ENCODE data around the gene PRF1. TPM values are rescaled to one million over a fixed set of nuclear protein-coding genes. Genes with fewer than 3 reads are reported as not detected.

PRF1 gene
- total and polyA plus RNA-seq, 2 experiments from 2014 or later = 0.13 TPM; not detected in 1

DNA sequence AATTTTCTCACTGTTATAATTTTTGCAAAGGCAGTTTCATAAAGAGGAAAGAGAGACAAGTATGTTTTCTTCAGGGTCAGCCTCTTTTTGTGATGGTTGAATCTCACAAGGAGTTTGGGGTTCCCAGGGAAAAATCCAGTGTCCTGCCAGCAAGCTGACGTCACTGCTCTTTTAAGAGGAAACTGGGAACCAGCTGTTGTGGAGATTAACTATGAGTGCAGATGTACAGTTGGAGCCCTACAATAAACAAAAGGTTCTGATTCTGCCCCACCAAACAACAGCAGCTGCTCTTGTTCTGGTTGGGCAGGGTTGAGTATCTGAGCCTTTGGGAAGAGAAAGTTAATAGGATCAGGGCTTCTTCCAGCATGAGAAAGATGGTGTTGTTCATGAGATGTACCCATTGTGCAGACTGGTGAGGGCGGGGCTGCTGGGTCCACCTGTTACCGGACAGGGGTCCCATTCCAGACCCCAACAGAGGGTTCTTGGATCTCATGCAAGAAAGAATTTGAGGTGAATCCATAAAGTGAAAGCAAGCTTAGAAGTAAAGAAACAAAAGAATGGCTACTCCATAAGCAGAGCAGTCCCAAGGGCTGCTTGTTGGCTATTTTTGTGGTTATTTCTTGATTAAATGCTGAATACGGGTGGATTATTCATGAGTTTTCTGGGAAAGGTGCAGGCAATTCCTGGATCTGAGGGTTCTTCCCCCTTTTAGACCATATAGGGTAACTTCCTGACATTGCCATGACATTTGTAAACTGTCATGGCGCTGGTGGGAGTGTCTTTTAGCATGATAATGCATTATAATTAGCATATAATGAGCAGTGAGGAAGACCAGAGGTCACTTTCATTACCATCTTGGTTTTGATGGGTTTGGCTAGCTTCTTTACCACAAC lies 12.5 kb downstream of the PRF1 start:
- H3K9me3 Mint-ChIP-seq = no peaks in the 10 kb centered on the region
- Histone ChIP-seq H3K4me1 (ENCODE audit: insufficient read depth) (peaks cover 11% of the 10 kb centered on the region), H3K4me2 (no peak overlapping the region), H4K20me1 (replicated peaks; ENCODE audit: insufficient read depth) (no peaks in the 10 kb centered on the region), H3K4me3 (no peak overlapping the region), H3F3A (replicated peaks; ENCODE audit: low read depth) (no peaks in the 10 kb centered on the region), H3K79me2 (replicated peaks; ENCODE audit: insufficient read depth) (no peaks in the 10 kb centered on the region), H3K9me2 (ENCODE audit: insufficient read depth) (peaks cover 9% of the 10 kb centered on the region; the same call in 1 of the 2 replicates), H3K36me3 (ENCODE audit: insufficient read depth) (no peaks in the 10 kb centered on the region), H3K27me3 (ENCODE audit: insufficient read depth) (no peaks in the 10 kb centered on the region), H3K27ac (ENCODE audit: low read depth) (no peak overlapping the region), H2AFZ (no peak overlapping the region)
- H3K27ac Mint-ChIP-seq = no peak overlapping the region
- TF ChIP-seq ZNF114 (CRISPR knock-in tag; IDR thresholded peaks at IDR 0.05) (no peak), NANOG (IDR thresholded peaks at IDR 0.05; ENCODE audit: borderline replicate concordance) (no peak), ZNF331 (CRISPR knock-in tag; IDR thresholded peaks at IDR 0.05; ENCODE audit: low read depth) (no peak), EZH2phosphoT487 (IDR thresholded peaks at IDR 0.05; ENCODE audit: unreplicated experiment) (no peak), EZH2 (IDR thresholded peaks at IDR 0.05; ENCODE audit: low read depth, unreplicated experiment) (no peak), POLR2AphosphoS5 (IDR thresholded peaks at IDR 0.05; ENCODE audit: low read depth) (no peak), JUNB (IDR thresholded peaks at IDR 0.05; ENCODE audit: unreplicated experiment) (no peak), STAT1 (IDR thresholded peaks at IDR 0.05; ENCODE audit: unreplicated experiment) (no peak), CREB1 (CRISPR knock-in tag; IDR thresholded peaks at IDR 0.05; ENCODE audit: low read depth) (no peak)
- TF ChIP-seq, protein P1, sequence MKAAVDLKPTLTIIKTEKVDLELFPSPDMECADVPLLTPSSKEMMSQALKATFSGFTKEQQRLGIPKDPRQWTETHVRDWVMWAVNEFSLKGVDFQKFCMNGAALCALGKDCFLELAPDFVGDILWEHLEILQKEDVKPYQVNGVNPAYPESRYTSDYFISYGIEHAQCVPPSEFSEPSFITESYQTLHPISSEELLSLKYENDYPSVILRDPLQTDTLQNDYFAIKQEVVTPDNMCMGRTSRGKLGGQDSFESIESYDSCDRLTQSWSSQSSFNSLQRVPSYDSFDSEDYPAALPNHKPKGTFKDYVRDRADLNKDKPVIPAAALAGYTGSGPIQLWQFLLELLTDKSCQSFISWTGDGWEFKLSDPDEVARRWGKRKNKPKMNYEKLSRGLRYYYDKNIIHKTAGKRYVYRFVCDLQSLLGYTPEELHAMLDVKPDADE (IDR thresholded peaks at IDR 0.05) = no peak
- TF ChIP-seq, protein P2, sequence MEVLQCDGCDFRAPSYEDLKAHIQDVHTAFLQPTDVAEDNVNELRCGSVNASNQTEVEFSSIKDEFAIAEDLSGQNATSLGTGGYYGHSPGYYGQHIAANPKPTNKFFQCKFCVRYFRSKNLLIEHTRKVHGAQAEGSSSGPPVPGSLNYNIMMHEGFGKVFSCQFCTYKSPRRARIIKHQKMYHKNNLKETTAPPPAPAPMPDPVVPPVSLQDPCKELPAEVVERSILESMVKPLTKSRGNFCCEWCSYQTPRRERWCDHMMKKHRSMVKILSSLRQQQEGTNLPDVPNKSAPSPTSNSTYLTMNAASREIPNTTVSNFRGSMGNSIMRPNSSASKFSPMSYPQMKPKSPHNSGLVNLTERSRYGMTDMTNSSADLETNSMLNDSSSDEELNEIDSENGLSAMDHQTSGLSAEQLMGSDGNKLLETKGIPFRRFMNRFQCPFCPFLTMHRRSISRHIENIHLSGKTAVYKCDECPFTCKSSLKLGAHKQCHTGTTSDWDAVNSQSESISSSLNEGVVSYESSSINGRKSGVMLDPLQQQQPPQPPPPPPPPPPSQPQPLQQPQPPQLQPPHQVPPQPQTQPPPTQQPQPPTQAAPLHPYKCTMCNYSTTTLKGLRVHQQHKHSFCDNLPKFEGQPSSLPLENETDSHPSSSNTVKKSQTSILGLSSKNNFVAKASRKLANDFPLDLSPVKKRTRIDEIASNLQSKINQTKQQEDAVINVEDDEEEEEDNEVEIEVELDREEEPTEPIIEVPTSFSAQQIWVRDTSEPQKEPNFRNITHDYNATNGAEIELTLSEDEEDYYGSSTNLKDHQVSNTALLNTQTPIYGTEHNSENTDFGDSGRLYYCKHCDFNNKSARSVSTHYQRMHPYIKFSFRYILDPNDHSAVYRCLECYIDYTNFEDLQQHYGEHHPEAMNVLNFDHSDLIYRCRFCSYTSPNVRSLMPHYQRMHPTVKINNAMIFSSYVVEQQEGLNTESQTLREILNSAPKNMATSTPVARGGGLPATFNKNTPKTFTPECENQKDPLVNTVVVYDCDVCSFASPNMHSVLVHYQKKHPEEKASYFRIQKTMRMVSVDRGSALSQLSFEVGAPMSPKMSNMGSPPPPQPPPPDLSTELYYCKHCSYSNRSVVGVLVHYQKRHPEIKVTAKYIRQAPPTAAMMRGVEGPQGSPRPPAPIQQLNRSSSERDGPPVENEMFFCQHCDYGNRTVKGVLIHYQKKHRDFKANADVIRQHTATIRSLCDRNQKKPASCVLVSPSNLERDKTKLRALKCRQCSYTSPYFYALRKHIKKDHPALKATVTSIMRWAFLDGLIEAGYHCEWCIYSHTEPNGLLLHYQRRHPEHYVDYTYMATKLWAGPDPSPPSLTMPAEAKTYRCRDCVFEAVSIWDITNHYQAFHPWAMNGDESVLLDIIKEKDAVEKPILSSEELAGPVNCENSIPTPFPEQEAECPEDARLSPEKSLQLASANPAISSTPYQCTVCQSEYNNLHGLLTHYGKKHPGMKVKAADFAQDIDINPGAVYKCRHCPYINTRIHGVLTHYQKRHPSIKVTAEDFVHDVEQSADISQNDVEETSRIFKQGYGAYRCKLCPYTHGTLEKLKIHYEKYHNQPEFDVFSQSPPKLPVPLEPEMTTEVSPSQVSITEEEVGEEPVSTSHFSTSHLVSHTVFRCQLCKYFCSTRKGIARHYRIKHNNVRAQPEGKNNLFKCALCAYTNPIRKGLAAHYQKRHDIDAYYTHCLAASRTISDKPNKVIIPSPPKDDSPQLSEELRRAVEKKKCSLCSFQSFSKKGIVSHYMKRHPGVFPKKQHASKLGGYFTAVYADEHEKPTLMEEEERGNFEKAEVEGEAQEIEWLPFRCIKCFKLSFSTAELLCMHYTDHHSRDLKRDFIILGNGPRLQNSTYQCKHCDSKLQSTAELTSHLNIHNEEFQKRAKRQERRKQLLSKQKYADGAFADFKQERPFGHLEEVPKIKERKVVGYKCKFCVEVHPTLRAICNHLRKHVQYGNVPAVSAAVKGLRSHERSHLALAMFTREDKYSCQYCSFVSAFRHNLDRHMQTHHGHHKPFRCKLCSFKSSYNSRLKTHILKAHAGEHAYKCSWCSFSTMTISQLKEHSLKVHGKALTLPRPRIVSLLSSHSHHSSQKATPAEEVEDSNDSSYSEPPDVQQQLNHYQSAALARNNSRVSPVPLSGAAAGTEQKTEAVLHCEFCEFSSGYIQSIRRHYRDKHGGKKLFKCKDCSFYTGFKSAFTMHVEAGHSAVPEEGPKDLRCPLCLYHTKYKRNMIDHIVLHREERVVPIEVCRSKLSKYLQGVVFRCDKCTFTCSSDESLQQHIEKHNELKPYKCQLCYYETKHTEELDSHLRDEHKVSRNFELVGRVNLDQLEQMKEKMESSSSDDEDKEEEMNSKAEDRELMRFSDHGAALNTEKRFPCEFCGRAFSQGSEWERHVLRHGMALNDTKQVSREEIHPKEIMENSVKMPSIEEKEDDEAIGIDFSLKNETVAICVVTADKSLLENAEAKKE (CRISPR knock-in tag; IDR thresholded peaks at IDR 0.05) = no peak
- TF ChIP-seq, protein P3, sequence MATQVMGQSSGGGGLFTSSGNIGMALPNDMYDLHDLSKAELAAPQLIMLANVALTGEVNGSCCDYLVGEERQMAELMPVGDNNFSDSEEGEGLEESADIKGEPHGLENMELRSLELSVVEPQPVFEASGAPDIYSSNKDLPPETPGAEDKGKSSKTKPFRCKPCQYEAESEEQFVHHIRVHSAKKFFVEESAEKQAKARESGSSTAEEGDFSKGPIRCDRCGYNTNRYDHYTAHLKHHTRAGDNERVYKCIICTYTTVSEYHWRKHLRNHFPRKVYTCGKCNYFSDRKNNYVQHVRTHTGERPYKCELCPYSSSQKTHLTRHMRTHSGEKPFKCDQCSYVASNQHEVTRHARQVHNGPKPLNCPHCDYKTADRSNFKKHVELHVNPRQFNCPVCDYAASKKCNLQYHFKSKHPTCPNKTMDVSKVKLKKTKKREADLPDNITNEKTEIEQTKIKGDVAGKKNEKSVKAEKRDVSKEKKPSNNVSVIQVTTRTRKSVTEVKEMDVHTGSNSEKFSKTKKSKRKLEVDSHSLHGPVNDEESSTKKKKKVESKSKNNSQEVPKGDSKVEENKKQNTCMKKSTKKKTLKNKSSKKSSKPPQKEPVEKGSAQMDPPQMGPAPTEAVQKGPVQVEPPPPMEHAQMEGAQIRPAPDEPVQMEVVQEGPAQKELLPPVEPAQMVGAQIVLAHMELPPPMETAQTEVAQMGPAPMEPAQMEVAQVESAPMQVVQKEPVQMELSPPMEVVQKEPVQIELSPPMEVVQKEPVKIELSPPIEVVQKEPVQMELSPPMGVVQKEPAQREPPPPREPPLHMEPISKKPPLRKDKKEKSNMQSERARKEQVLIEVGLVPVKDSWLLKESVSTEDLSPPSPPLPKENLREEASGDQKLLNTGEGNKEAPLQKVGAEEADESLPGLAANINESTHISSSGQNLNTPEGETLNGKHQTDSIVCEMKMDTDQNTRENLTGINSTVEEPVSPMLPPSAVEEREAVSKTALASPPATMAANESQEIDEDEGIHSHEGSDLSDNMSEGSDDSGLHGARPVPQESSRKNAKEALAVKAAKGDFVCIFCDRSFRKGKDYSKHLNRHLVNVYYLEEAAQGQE (IDR thresholded peaks at IDR 0.05; ENCODE audit: unreplicated experiment) = no peak
- TF ChIP-seq, protein P4, sequence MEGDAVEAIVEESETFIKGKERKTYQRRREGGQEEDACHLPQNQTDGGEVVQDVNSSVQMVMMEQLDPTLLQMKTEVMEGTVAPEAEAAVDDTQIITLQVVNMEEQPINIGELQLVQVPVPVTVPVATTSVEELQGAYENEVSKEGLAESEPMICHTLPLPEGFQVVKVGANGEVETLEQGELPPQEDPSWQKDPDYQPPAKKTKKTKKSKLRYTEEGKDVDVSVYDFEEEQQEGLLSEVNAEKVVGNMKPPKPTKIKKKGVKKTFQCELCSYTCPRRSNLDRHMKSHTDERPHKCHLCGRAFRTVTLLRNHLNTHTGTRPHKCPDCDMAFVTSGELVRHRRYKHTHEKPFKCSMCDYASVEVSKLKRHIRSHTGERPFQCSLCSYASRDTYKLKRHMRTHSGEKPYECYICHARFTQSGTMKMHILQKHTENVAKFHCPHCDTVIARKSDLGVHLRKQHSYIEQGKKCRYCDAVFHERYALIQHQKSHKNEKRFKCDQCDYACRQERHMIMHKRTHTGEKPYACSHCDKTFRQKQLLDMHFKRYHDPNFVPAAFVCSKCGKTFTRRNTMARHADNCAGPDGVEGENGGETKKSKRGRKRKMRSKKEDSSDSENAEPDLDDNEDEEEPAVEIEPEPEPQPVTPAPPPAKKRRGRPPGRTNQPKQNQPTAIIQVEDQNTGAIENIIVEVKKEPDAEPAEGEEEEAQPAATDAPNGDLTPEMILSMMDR (conservative IDR thresholded peaks at IDR 0.05; ENCODE audit: low read depth in 2 of 2) = no peak
- no peaks in the 10 kb centered on the region for H3K36me3 Mint-ChIP-seq (ENCODE audit: low read depth)
- H3K4me1 Mint-ChIP-seq = peaks cover 16% of the 10 kb centered on the region
- peaks cover 6% of the 10 kb centered on the region for H3K27me3 Mint-ChIP-seq (ENCODE audit: insufficient read depth, low read depth, poor library complexity)
- DNase-seq (ENCODE audit: low spot score) = no peak
- no peak for ATAC-seq
- no peak overlapping the region for H3K4me3 Mint-ChIP-seq
